Esophagus muscularis mucosa (tissue), 4 donors: ENCODE measurements around the gene ODF2L.

Experiments
- CTCF ChIP-seq, 3 experiments: fragments of 200-600 bp in 2 of 3; fragments of 450-650 bp in 1 of 3; sonication (generic) in 2 of 3; IDR thresholded peaks; one replicate each; pipeline ENCODE4 v1.5.1; 2017 to 2019; ENCODE audit warnings: antibody characterized with exemption in 3 of 3, mild to moderate bottlenecking in 2 of 3, moderate library complexity in 1 of 3
- EP300 ChIP-seq: sonication (generic); formaldehyde crosslinking; IDR thresholded peaks from one replicate; pipeline ENCODE4 v1.6.1; 2017; ENCODE audit warnings: antibody characterized with exemption
- POLR2A ChIP-seq: fragments of 450-650 bp; IDR thresholded peaks from one replicate; pipeline ENCODE4 v1.6.1; 2017; ENCODE audit warnings: antibody characterized with exemption, moderate library complexity, mild to moderate bottlenecking, low read depth
- POLR2AphosphoS5 ChIP-seq, 2 donors: sonication (generic); formaldehyde crosslinking; IDR thresholded peaks; one replicate each; pipeline ENCODE4 v1.6.1; 2017; ENCODE audit warnings: antibody characterized with exemption in 2 of 2

GRCh38 chr1:86421601-86422280 is 25.6 kb upstream of the ODF2L start:
- no peak for TF ChIP-seq CTCF (IDR thresholded peaks at IDR 0.05)
- no peak for TF ChIP-seq EP300
- TF ChIP-seq POLR2AphosphoS5 (IDR thresholded peaks at IDR 0.05): no peak
- no peak for TF ChIP-seq POLR2A
